Rectal smooth muscle tissue (tissue), 1 donor: Measurements from ENCODE around the gene THAP11.
A peak's percentile ranks its signal among the peaks of the same experiment; 100 is the strongest.

Source experiments
- H3K27ac ChIP-seq: one replicate; pipeline ENCODE4 v1.7.0; 2013; ENCODE audit warnings: low read depth, low read length, inconsistent platforms
- H3K27me3 ChIP-seq: one replicate; pipeline ENCODE4 v1.7.0; 2013; ENCODE audit warnings: low read length; ENCODE audit not compliant: control insufficient read depth, insufficient read depth
- H3K36me3 ChIP-seq: one replicate; pipeline ENCODE4 v1.7.0; 2013; ENCODE audit warnings: low read length; ENCODE audit not compliant: control insufficient read depth, insufficient read depth
- H3K4me1 ChIP-seq: one replicate; pipeline ENCODE4 v1.7.0; 2013; ENCODE audit warnings: low read length; ENCODE audit not compliant: control insufficient read depth, insufficient read depth
- H3K4me3 ChIP-seq: one replicate; pipeline ENCODE4 v1.7.0; 2013; ENCODE audit warnings: low read length
- H3K9ac ChIP-seq: one replicate; pipeline ENCODE4 v1.7.0; 2013; ENCODE audit warnings: low read length

Gene THAP11

GRCh38 chr16:67883146-67883871 lies 41.2 kb downstream of the THAP11 start:
- H3K36me3 ChIP-seq = peaks cover 57% of the 10 kb centered on the region

GRCh38 chr16:67883872-67884261 lies 41.7 kb downstream of the THAP11 start:
- Histone ChIP-seq H3K27ac (no peak overlapping the region), H3K27me3 (no peaks in the 10 kb centered on the region), H3K4me1 (peaks cover 3% of the 10 kb centered on the region), H3K36me3 (peaks cover 51% of the 10 kb centered on the region), H3K9ac (no peak overlapping the region), H3K4me3 (no peak overlapping the region)

More at GRCh38 chr16:67883146-67883871, 41.2 kb downstream of the THAP11 start:
- Histone ChIP-seq H3K27me3 (no peaks in the 10 kb centered on the region), H3K9ac (no peak overlapping the region), H3K27ac (no peak overlapping the region), H3K4me3 (no peak overlapping the region), H3K4me1 (peaks cover 3% of the 10 kb centered on the region)

GRCh38 chr16:67884684-67885083 lies 42.6 kb downstream of the THAP11 start, which contains the start of gene NRN1L:
Gene NRN1L (plus strand): TSS chr16:67884885. CDS start chr16:67884904, 19 bp downstream.
- peaks cover 44% of the 10 kb centered on the region for H3K36me3 ChIP-seq

GRCh38 chr16:67885545-67885944 lies 43.4 kb downstream of the THAP11 start:
- H3K36me3 ChIP-seq = peaks cover 36% of the 10 kb centered on the region
- H3K27me3 ChIP-seq = no peaks in the 10 kb centered on the region
- peaks cover 3% of the 10 kb centered on the region for H3K4me1 ChIP-seq
- no peak overlapping the region for H3K4me3 ChIP-seq
- H3K27ac ChIP-seq = no peak overlapping the region
- H3K9ac ChIP-seq = no peak overlapping the region

More at GRCh38 chr16:67884684-67885083, 42.6 kb downstream of the THAP11 start, which contains the start of gene NRN1L:
- H3K9ac ChIP-seq = no peak within 1 kb of the TSS
- no peaks in the 10 kb centered on the region for H3K27me3 ChIP-seq
- H3K4me3 ChIP-seq = no peak within 1 kb of the TSS
- peaks cover 3% of the 10 kb centered on the region for H3K4me1 ChIP-seq
- H3K27ac ChIP-seq = peak within 1 kb of the TSS; percentile 34

- Histone ChIP-seq H3K4me1 (peaks cover 3% of the 10 kb centered on the region), H3K9ac (no peak overlapping the region), H3K27ac (no peak overlapping the region), H3K4me3 (no peak overlapping the region), H3K27me3 (no peaks in the 10 kb centered on the region), H3K36me3 (peaks cover 31% of the 10 kb centered on the region)
These were observed 43.9 kb downstream of the THAP11 start for GRCh38 chr16:67885976-67886375.

- H3K9ac ChIP-seq = no peak overlapping the region
- H3K4me1 ChIP-seq = peaks cover 3% of the 10 kb centered on the region
- H3K4me3 ChIP-seq = no peak overlapping the region
- no peaks in the 10 kb centered on the region for H3K27me3 ChIP-seq
- H3K36me3 ChIP-seq = peaks cover 27% of the 10 kb centered on the region
- no peak overlapping the region for H3K27ac ChIP-seq
These were observed 44.3 kb downstream of the THAP11 start for GRCh38 chr16:67886387-67886786.

- no peak overlapping the region for H3K4me3 ChIP-seq
- peaks cover 8% of the 10 kb centered on the region for H3K36me3 ChIP-seq
- H3K27me3 ChIP-seq = no peaks in the 10 kb centered on the region
- H3K27ac ChIP-seq = no peak overlapping the region
- H3K9ac ChIP-seq = no peak overlapping the region
- peaks cover 5% of the 10 kb centered on the region for H3K4me1 ChIP-seq
These were observed 46.2 kb downstream of the THAP11 start for GRCh38 chr16:67888331-67888730.

- H3K9ac ChIP-seq = no peak overlapping the region
- peaks cover 11% of the 10 kb centered on the region for H3K4me1 ChIP-seq
- no peaks in the 10 kb centered on the region for H3K27me3 ChIP-seq
- no peaks in the 10 kb centered on the region for H3K36me3 ChIP-seq
- H3K4me3 ChIP-seq = peak overlapping the region; percentile 53
- no peak overlapping the region for H3K27ac ChIP-seq
These were observed 50.3 kb downstream of the THAP11 start for GRCh38 chr16:67892375-67892774.

- peak within 1 kb of the TSS; percentile 81 for H3K4me3 ChIP-seq
- peak within 1 kb of the TSS; percentile 36 for H3K9ac ChIP-seq
- no peaks in the 10 kb centered on the region for H3K27me3 ChIP-seq
- peak within 1 kb of the TSS; percentile 88 for H3K27ac ChIP-seq
- H3K4me1 ChIP-seq = peaks cover 11% of the 10 kb centered on the region
- no peaks in the 10 kb centered on the region for H3K36me3 ChIP-seq
These were observed 51.0 kb downstream of the THAP11 start, which contains the start of gene PSKH1 for GRCh38 chr16:67892899-67893742. Gene PSKH1 (plus strand): TSS chr16:67893254. CDS start chr16:67908750, 15,496 bp downstream.
